GM19452 (cell line): ENCODE measurements around the gene DYNC2H1.
A peak's percentile ranks its signal among the peaks of the same experiment; 100 is the strongest.

ENCODE experiments used
- ATAC-seq: cut with Tn5 transposase; IDR thresholded peaks from one replicate; pipeline ENCODE4 v1.9.1; 2021; ENCODE audit not compliant: unreplicated experiment

The DYNC2H1 gene

GRCh38 chr11:103108933-103109817, at the start of gene DYNC2H1:
Gene DYNC2H1, plus strand, starts transcription at chr11:103109426. Its CDS starts 149 bp downstream, at chr11:103109575.
- peak; percentile 100 for ATAC-seq

- ATAC-seq: no peak
Observed at GRCh38 chr11:103061656-103062055, 47.6 kb upstream of the DYNC2H1 start.

- ATAC-seq: no peak
Observed at GRCh38 chr11:103067118-103067517, 42.1 kb upstream of the DYNC2H1 start.

GRCh38 chr11:103069367-103069766, 39.9 kb upstream of the DYNC2H1 start:
- no peak for ATAC-seq

GRCh38 chr11:103070142-103070541, 39.1 kb upstream of the DYNC2H1 start:
- ATAC-seq: no peak

- ATAC-seq: no peak
Observed at GRCh38 chr11:103071008-103071407, 38.2 kb upstream of the DYNC2H1 start.

GRCh38 chr11:103076361-103076760, 32.9 kb upstream of the DYNC2H1 start:
- ATAC-seq: no peak

- ATAC-seq: no peak
Observed at GRCh38 chr11:103077554-103077953, 31.7 kb upstream of the DYNC2H1 start.

GRCh38 chr11:103078710-103079109, 30.5 kb upstream of the DYNC2H1 start:
- ATAC-seq: no peak

GRCh38 chr11:103079833-103080232, 29.4 kb upstream of the DYNC2H1 start:
- ATAC-seq: no peak

- no peak for ATAC-seq
Observed at GRCh38 chr11:103085758-103086365, 23.4 kb upstream of the DYNC2H1 start.

- ATAC-seq: no peak
Observed at GRCh38 chr11:103086461-103086860, 22.8 kb upstream of the DYNC2H1 start.

- ATAC-seq: peak; percentile 37
Observed at GRCh38 chr11:103091064-103091800, 18.0 kb upstream of the DYNC2H1 start.

GRCh38 chr11:103091801-103092524, 17.3 kb upstream of the DYNC2H1 start, which contains the start of gene DCUN1D5:
Gene DCUN1D5, minus strand, starts transcription at chr11:103092160. Its CDS starts 288 bp downstream, at chr11:103091872.
- peak; percentile 100 for ATAC-seq

- no peak for ATAC-seq
Observed at GRCh38 chr11:103097279-103097678, 11.9 kb upstream of the DYNC2H1 start.

GRCh38 chr11:103109818-103110388, 677 bp downstream of the DYNC2H1 start:
- ATAC-seq: no peak

GRCh38 chr11:103110391-103110790, 1.2 kb downstream of the DYNC2H1 start:
- no peak for ATAC-seq

GRCh38 chr11:103111400-103111799, 2.2 kb downstream of the DYNC2H1 start:
- no peak for ATAC-seq

- ATAC-seq: no peak
Observed at GRCh38 chr11:103112364-103112763, 3.1 kb downstream of the DYNC2H1 start.

- no peak for ATAC-seq
Observed at GRCh38 chr11:103114836-103115235, 5.6 kb downstream of the DYNC2H1 start.
